ENCODE measurements around the gene PNPLA7. TPM values are rescaled to one million over a fixed set of nuclear protein-coding genes. Genes with fewer than 3 reads are reported as not detected.

The PNPLA7 gene
- total RNA-seq, 1 experiment from 2014 or later, result 1.8 TPM

GRCh38 chr9:137478962-137479861, 71.0 kb downstream of the PNPLA7 start:
- Histone ChIP-seq H3K27ac (ENCODE audit: low read depth, low read length) (no peak overlapping the region), H3K9me3 (ENCODE audit: control insufficient read depth in 1 of 2, insufficient read depth in 1 of 2, low read depth in 1 of 2, low read length in 2 of 2) (peaks cover 4 to 11% of the 10 kb centered on the region in 2 experiments; a peak in 3 of 4 replicates), H2AFZ (ENCODE audit: low read depth, low read length, poor library complexity, severe bottlenecking) (no peak overlapping the region), H3K79me2 (ENCODE audit: insufficient read depth, low read length) (no peaks in the 10 kb centered on the region), H3K36me3 (ENCODE audit: control insufficient read depth in 1 of 2, insufficient read depth in 2 of 2, low read length in 2 of 2) (no peaks in the 10 kb centered on the region), H4K20me1 (ENCODE audit: insufficient read depth) (no peaks in the 10 kb centered on the region), H3K9ac (ENCODE audit: low read length) (no peak overlapping the region), H3K9me2 (ENCODE audit: insufficient read depth) (no peaks in the 10 kb centered on the region), H3K4me1 (ENCODE audit: control insufficient read depth in 1 of 2, insufficient read depth in 2 of 2, low read length in 2 of 2) (peaks cover 0 to 6% of the 10 kb centered on the region in 2 experiments; a peak in 1 of 4 replicates), H3K4me2 (ENCODE audit: low read length) (no peak overlapping the region), H3K4me3 (replicated peaks in 1 of 2; ENCODE audit: low read depth in 1 of 2, low read length in 2 of 2) (no peak overlapping the region), H3K27me3 (ENCODE audit: insufficient read depth, low read length) (no peaks in the 10 kb centered on the region)
- DNase-seq (ENCODE audit: low read depth, low spot score) (no peak), ATAC-seq (no peak)
- intact Hi-C loops (cut with micrococcal nuclease), result no loop called here
- BruUV-seq (replicated peaks), result no TSS peak
- RAD21 ChIA-PET (ENCODE audit: low non-redundant PET in 1 of 2, low total read pairs in 2 of 2, uncharacterized antibody in 2 of 2, unreplicated experiment in 2 of 2), result no interaction called here
- CTCF ChIA-PET, result no interaction called here
- TF ChIP-seq CBX3 (IDR thresholded peaks at IDR 0.05; ENCODE audit: low read depth) (no peak), YY1 (IDR thresholded peaks at IDR 0.05; ENCODE audit: extremely low read depth, insufficient replicate concordance, low read depth, low read length) (no peak), POLR2AphosphoS5 (IDR thresholded peaks at IDR 0.05; ENCODE audit: low read depth, low read length) (no peak), TCF7L2 (IDR thresholded peaks at IDR 0.05; ENCODE audit: borderline replicate concordance, extremely low read depth, insufficient read depth, insufficient read length) (no peak), SIN3A (IDR thresholded peaks at IDR 0.05; ENCODE audit: low read depth) (no peak), ZFX (IDR thresholded peaks at IDR 0.05) (no peak), RAD21 (IDR thresholded peaks at IDR 0.05; ENCODE audit: low read depth) (no peak), EGR1 (IDR thresholded peaks at IDR 0.05; ENCODE audit: low read depth) (no peak), EZH2 (IDR thresholded peaks at IDR 0.05) (no peak), FOSL1 (IDR thresholded peaks at IDR 0.05; ENCODE audit: low read depth) (no peak), CTCF (IDR thresholded peaks at IDR 0.05 in 2 of 3, conservative IDR thresholded peaks at IDR 0.05 in 1 of 3; ENCODE audit: borderline replicate concordance in 1 of 3, insufficient read depth in 1 of 3, low read depth in 2 of 3, low read length in 2 of 3) (no peak), JUND (IDR thresholded peaks at IDR 0.05) (no peak), ATF3 (IDR thresholded peaks at IDR 0.05) (no peak), POLR2A (IDR thresholded peaks at IDR 0.05; ENCODE audit: borderline replicate concordance, extremely low read depth, insufficient read depth, insufficient read length) (no peak), EZH2phosphoT487 (IDR thresholded peaks at IDR 0.05; ENCODE audit: borderline replicate concordance) (no peak), MAX (IDR thresholded peaks at IDR 0.05) (no peak), ELF1 (IDR thresholded peaks at IDR 0.05; ENCODE audit: borderline replicate concordance, low read depth) (no peak), CEBPB (IDR thresholded peaks at IDR 0.05; ENCODE audit: low read depth) (no peak), ZNF274 (IDR thresholded peaks at IDR 0.05; ENCODE audit: low read depth, low read length) (no peak)
- POLR2A ChIA-PET, result interaction anchor here (0.6 kb wide), 1 partner anchor 206 kb away, joined by 4 read pairs; no protein-coding TSS in a partner anchor
